HEK293 (cell line): ENCODE data around the gene ZSWIM6.

Experiments
- CTCF ChIA-PET: fragments of 350-600 bp; formaldehyde crosslinking; extraction: SDS; loops from one replicate; lab custom pipeline; 2021; ENCODE audit warnings: antibody characterized with exemption; lab: Yijun Ruan, JAX
- POLR2A ChIA-PET: fragments of 300-600 bp; formaldehyde crosslinking; extraction: SDS; loops from one replicate; lab custom pipeline; 2020; ENCODE audit warnings: antibody characterized with exemption, inconsistent platforms; lab: Yijun Ruan, JAX
- H3K27ac ChIP-seq: fragments of 200-500 bp; sonication (Bioruptor generic); 2 replicates; pipeline ENCODE4 v1.5.1; 2014; ENCODE audit warnings: low read depth, low read length, control low read depth, inconsistent platforms; ENCODE audit errors: extremely low read depth
- H3K36me3 ChIP-seq, 2 experiments: fragments of 200-500 bp in 1 of 2; sonication (Bioruptor generic) in 1 of 2; 1 replicate in 1 of 2; 2 replicates in 1 of 2; pipeline ENCODE4 v1.5.1; 2014 to 2017; ENCODE audit warnings: inconsistent platforms in 2 of 2, low read length in 2 of 2; ENCODE audit not compliant: control insufficient read depth in 2 of 2, insufficient read depth in 1 of 2
- H3K4me1 ChIP-seq: fragments of 200-500 bp; sonication (Bioruptor generic); 2 replicates; pipeline ENCODE4 v1.5.1; 2014; ENCODE audit warnings: mild to moderate bottlenecking, low read length, inconsistent platforms; ENCODE audit not compliant: control insufficient read depth, insufficient read depth
- H3K4me3 ChIP-seq: 2 replicates; pipeline ENCODE4 v1.5.1; 2011; ENCODE audit warnings: low read depth, mild to moderate bottlenecking, control low read depth, low read length, moderate library complexity
- H3K9me3 ChIP-seq: fragments of 200-500 bp; sonication (Bioruptor generic); 2 replicates; pipeline ENCODE4 v1.5.1; 2014; ENCODE audit warnings: low read depth, low read length, inconsistent platforms; ENCODE audit not compliant: control insufficient read depth, insufficient read depth
- MZF1 ChIP-seq: fragments of 450-650 bp; formaldehyde crosslinking; IDR thresholded peaks from 2 replicates; pipeline ENCODE4 v1.5.1; 2017; ENCODE audit warnings: missing biosample characterization, missing genetic modification characterization, borderline replicate concordance
- TRIM28 ChIP-seq: IDR thresholded peaks from 2 replicates; pipeline ENCODE4 v1.6.1; 2011; ENCODE audit warnings: low read length, control low read depth, borderline replicate concordance
- WT1 ChIP-seq: fragments of 450-650 bp; formaldehyde crosslinking; IDR thresholded peaks from 2 replicates; pipeline ENCODE4 v1.5.1; 2016; ENCODE audit warnings: missing biosample characterization, missing genetic modification characterization
- ZBTB48 ChIP-seq: fragments of 450-650 bp; formaldehyde crosslinking; IDR thresholded peaks from 2 replicates; pipeline ENCODE4 v1.5.1; 2016; ENCODE audit warnings: missing biosample characterization, missing genetic modification characterization
- ZNF10 ChIP-seq: fragments of 450-650 bp; formaldehyde crosslinking; IDR thresholded peaks from 2 replicates; pipeline ENCODE4 v1.5.1; 2017; ENCODE audit warnings: missing biosample characterization, missing genetic modification characterization
- ZNF202 ChIP-seq: fragments of 450-650 bp; formaldehyde crosslinking; IDR thresholded peaks from 2 replicates; pipeline ENCODE4 v1.5.1; 2016; ENCODE audit warnings: missing biosample characterization, missing genetic modification characterization, borderline replicate concordance
- ZNF223 ChIP-seq: fragments of 450-650 bp; formaldehyde crosslinking; IDR thresholded peaks from 2 replicates; pipeline ENCODE4 v1.5.1; 2016; ENCODE audit warnings: missing biosample characterization, missing genetic modification characterization
- ZNF335 ChIP-seq: fragments of 450-650 bp; formaldehyde crosslinking; conservative IDR thresholded peaks from 2 replicates; pipeline ENCODE4 v1.5.1; 2016; ENCODE audit warnings: missing biosample characterization, missing genetic modification characterization
- ZNF341 ChIP-seq: fragments of 450-650 bp; formaldehyde crosslinking; IDR thresholded peaks from 2 replicates; pipeline ENCODE4; 2016; ENCODE audit warnings: low read depth, missing biosample characterization, missing genetic modification characterization
- ZNF558 ChIP-seq: fragments of 450-650 bp; formaldehyde crosslinking; IDR thresholded peaks from 2 replicates; pipeline ENCODE4 v1.5.1; 2016; ENCODE audit warnings: missing biosample characterization, missing genetic modification characterization
- ZNF624 ChIP-seq: fragments of 450-650 bp; formaldehyde crosslinking; IDR thresholded peaks from 2 replicates; pipeline ENCODE4 v1.5.1; 2017; ENCODE audit warnings: missing biosample characterization, missing genetic modification characterization
- TF ChIP-seq, protein P1 (sequence below): fragments of 450-650 bp; formaldehyde crosslinking; IDR thresholded peaks from 2 replicates; pipeline ENCODE4 v1.5.1; 2016; ENCODE audit warnings: missing biosample characterization, missing genetic modification characterization
- TF ChIP-seq, protein P2 (sequence below): fragments of 450-650 bp; formaldehyde crosslinking; IDR thresholded peaks from 2 replicates; pipeline ENCODE4 v1.5.1; 2016; ENCODE audit warnings: missing biosample characterization, missing genetic modification characterization
- TF ChIP-seq, protein P3 (sequence below): fragments of 450-650 bp; formaldehyde crosslinking; IDR thresholded peaks from 2 replicates; pipeline ENCODE4 v1.5.1; 2016; ENCODE audit warnings: missing biosample characterization, missing genetic modification characterization
- TF ChIP-seq, protein P4 (sequence below): fragments of 450-650 bp; formaldehyde crosslinking; IDR thresholded peaks from 2 replicates; pipeline ENCODE4 v1.5.1; 2017; ENCODE audit warnings: missing biosample characterization, missing genetic modification characterization

The ZSWIM6 gene

DNA sequence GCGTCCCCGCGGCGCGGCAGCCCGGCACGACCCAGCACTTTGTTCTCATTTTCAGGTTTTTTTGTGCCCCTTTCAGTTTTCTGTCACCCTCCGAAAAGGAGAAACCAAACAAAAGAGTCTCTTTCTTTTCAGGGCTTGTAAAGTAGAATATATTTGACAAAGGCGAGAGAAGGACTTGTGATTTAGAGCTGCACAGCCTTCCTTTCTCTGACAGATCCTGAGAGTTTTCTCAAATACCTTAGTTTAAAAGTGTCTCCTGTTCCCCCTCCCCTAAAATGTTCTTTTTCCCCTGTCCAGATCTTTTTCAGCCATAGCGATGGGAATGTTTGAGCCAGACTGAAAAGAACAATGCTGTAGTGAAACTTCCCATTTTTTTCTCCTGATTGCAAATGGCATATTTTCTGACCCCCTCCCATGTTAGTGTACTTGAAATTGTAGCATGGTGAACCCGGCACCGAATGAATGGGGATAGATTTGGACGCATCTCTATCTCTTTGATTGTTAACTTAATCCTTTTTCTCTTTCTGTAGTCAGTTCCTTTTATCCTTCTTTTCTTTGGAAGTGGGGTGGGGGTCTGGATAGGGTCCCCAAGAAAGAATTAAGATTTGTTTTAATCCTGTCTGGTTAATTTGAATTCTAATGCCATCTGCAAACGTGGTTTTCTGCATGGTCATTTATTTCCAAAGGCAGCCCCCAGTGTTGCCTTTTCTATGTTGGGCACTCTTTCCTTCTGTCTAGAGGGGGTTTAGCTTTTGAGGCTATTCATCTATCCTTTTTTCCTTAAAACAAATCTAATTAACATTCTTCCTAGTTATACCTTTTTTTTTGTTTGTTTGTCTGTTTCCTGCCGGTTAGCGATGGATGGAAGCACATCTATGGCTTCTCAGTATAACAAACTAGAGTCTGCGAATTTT lies 2.2 kb downstream of the ZSWIM6 start:
- Histone ChIP-seq H3K4me1 (peaks cover 7% of the 10 kb centered on the region), H3K27ac (peak overlapping the region; percentile 74; the same call in 1 of the 2 replicates), H3K9me3 (no peaks in the 10 kb centered on the region; the same call in 1 of the 2 replicates), H3K36me3 (no peaks in the 10 kb centered on the region), H3K4me3 (peak overlapping the region; percentile 99)
- ChIA-PET POLR2A (interaction anchor here (0.6 to 1.4 kb wide), 5 partner anchors 17 to 350 kb away, joined by 3 to 4 read pairs (median 4); no protein-coding TSS in a partner anchor), CTCF (interaction anchor here (0.6 to 1.0 kb wide), 5 partner anchors 21 to 508 kb away, joined by 3 to 5 read pairs (median 3); no protein-coding TSS in a partner anchor)
- no peak for TF ChIP-seq ZNF558 (tag by site-specific recombination)
- TF ChIP-seq ZNF223: 0 out of 2 replicates have a peak, but pooled peaks have one; percentile 59

DNA sequence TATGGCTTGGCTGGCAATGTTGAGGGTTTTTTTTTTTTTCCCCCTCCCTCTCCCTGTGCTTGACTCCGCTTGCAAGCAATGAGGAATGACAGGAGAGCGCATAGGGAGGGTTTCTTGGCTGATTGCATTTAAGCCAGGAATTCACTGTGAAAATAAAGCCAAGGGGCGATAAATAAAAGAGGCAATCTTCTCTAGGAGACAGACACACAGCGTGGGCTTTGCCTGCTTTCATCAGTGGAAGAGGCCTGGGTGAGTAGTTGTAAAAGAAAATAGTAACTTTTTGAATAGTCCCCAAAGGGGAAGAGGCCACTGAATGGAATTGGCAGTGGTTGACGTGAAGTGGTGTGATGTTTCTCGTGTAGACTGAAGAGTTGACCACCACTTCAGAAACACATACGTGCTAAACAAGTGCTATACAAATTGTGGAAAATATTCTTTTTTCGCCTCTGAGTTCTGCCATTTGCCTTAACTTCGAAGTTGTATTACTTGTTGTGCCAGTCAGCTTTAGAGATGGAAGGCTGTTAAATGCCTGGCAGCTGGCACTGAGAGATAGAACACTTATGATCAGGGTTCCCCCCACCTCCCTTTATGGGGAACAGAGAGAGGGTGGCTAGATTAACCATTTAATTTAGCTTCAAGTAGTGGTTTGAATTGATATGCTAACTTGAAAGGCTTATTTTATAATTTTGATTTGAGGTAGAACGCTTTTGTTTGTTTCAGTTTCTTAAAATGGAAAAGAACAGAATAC lies 3.0 kb downstream of the ZSWIM6 start:
- no peaks in the 10 kb centered on the region; the same call in 1 of the 2 replicates for H3K9me3 ChIP-seq
- H3K4me3 ChIP-seq: peak overlapping the region; percentile 99
- no peaks in the 10 kb centered on the region; the same call in 1 of the 2 replicates for H3K4me1 ChIP-seq
- ChIA-PET CTCF (interaction anchor here (0.6 to 1.2 kb wide), 8 partner anchors 12 to 568 kb away, joined by 3 to 5 read pairs (median 3); no protein-coding TSS in a partner anchor), POLR2A (interaction anchor here (0.6 to 0.7 kb wide), 3 partner anchors 57 to 350 kb away, joined by 3 to 4 read pairs (median 3); no protein-coding TSS in a partner anchor)
- TF ChIP-seq, protein P1, sequence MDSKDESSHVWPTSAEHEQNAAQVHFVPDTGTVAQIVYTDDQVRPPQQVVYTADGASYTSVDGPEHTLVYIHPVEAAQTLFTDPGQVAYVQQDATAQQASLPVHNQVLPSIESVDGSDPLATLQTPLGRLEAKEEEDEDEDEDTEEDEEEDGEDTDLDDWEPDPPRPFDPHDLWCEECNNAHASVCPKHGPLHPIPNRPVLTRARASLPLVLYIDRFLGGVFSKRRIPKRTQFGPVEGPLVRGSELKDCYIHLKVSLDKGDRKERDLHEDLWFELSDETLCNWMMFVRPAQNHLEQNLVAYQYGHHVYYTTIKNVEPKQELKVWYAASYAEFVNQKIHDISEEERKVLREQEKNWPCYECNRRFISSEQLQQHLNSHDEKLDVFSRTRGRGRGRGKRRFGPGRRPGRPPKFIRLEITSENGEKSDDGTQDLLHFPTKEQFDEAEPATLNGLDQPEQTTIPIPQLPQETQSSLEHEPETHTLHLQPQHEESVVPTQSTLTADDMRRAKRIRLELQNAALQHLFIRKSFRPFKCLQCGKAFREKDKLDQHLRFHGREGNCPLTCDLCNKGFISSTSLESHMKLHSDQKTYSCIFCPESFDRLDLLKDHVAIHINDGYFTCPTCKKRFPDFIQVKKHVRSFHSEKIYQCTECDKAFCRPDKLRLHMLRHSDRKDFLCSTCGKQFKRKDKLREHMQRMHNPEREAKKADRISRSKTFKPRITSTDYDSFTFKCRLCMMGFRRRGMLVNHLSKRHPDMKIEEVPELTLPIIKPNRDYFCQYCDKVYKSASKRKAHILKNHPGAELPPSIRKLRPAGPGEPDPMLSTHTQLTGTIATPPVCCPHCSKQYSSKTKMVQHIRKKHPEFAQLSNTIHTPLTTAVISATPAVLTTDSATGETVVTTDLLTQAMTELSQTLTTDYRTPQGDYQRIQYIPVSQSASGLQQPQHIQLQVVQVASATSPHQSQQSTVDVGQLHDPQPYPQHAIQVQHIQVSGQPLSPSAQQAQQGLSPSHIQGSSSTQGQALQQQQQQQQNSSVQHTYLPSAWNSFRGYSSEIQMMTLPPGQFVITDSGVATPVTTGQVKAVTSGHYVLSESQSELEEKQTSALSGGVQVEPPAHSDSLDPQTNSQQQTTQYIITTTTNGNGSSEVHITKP (tag by site-specific recombination): peak; percentile 63
- TF ChIP-seq, protein P2, sequence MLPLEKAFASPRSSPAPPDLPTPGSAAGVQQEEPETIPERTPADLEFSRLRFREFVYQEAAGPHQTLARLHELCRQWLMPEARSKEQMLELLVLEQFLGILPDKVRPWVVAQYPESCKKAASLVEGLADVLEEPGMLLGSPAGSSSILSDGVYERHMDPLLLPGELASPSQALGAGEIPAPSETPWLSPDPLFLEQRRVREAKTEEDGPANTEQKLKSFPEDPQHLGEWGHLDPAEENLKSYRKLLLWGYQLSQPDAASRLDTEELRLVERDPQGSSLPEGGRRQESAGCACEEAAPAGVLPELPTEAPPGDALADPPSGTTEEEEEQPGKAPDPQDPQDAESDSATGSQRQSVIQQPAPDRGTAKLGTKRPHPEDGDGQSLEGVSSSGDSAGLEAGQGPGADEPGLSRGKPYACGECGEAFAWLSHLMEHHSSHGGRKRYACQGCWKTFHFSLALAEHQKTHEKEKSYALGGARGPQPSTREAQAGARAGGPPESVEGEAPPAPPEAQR (tag by site-specific recombination): no peak
- TF ChIP-seq ZNF335 (tag by site-specific recombination) (no peak), ZNF10 (tag by site-specific recombination) (peak; percentile 61; the same call in 1 of the 2 replicates), WT1 (tag by site-specific recombination) (peak; percentile 75), ZNF341 (peak; percentile 67), ZBTB48 (tag by site-specific recombination) (peak; percentile 45; the same call in 1 of the 2 replicates), TRIM28 (peak; percentile 72; the same call in 1 of the 2 replicates), MZF1 (tag by site-specific recombination) (peak; percentile 55; the same call in 1 of the 2 replicates), ZNF202 (tag by site-specific recombination) (no peak), ZNF624 (tag by site-specific recombination) (no peak)
- TF ChIP-seq, protein P3, sequence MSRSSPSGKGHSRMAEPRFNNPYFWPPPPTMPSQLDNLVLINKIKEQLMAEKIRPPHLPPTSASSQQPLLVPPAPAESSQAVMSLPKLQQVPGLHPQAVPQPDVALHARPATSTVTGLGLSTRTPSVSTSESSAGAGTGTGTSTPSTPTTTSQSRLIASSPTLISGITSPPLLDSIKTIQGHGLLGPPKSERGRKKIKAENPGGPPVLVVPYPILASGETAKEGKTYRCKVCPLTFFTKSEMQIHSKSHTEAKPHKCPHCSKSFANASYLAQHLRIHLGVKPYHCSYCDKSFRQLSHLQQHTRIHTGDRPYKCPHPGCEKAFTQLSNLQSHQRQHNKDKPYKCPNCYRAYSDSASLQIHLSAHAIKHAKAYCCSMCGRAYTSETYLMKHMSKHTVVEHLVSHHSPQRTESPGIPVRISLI (tag by site-specific recombination): peak; percentile 41; the same call in 1 of the 2 replicates
- TF ChIP-seq, protein P4, sequence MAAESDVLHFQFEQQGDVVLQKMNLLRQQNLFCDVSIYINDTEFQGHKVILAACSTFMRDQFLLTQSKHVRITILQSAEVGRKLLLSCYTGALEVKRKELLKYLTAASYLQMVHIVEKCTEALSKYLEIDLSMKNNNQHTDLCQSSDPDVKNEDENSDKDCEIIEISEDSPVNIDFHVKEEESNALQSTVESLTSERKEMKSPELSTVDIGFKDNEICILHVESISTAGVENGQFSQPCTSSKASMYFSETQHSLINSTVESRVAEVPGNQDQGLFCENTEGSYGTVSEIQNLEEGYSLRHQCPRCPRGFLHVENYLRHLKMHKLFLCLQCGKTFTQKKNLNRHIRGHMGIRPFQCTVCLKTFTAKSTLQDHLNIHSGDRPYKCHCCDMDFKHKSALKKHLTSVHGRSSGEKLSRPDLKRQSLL: no peak
- H3K36me3 ChIP-seq: no peaks in the 10 kb centered on the region
- H3K27ac ChIP-seq: no peak overlapping the region
